PC-3 (cell line): Measurements from ENCODE around the gene MAGEA10. TPM values are rescaled to one million over a fixed set of nuclear protein-coding genes. Genes with fewer than 3 reads are reported as not detected.

ENCODE experiments used
- ATAC-seq: fragments of 200-7000 bp; cut with Tn5 transposase; 2 replicates; pipeline ENCODE4 v1.9.1; 2020; ENCODE audit warnings: mild to moderate bottlenecking, moderate library complexity
- BruUV-seq: library from RNA; stranded (reverse); fragments of 400-500 nt; replicated peaks from 2 replicates; lab custom pipeline; 2021; lab: Mats Ljungman, UMichigan
- CTCF ChIA-PET: fragments of 300-600 bp; sonication (Branson Sonifier 250); formaldehyde crosslinking; loops from one replicate; lab custom pipeline; 2022; ENCODE audit warnings: antibody characterized with exemption; lab: Charles Lee
- POLR2A ChIA-PET: fragments of 300-600 bp; sonication (Branson Sonifier 250); formaldehyde crosslinking; loops from one replicate; lab custom pipeline; 2022; ENCODE audit warnings: antibody characterized with exemption; ENCODE audit not compliant: unreplicated experiment; lab: Charles Lee
- DNase-seq: peaks from one replicate; pipeline ENCODE4 v3.0.0-alpha.2; 2015
- H2AFZ ChIP-seq: fragments of 300-600 bp; sonication (generic); 2 replicates; pipeline ENCODE4 v1.6.0; 2016; ENCODE audit warnings: antibody characterized with exemption, low read length
- H3F3A ChIP-seq: fragments of 300-600 bp; sonication (generic); one replicate; pipeline ENCODE4 v1.6.0; 2017; ENCODE audit warnings: antibody characterized with exemption, low read length, control low read depth, mild to moderate bottlenecking; ENCODE audit not compliant: unreplicated experiment
- H3K27ac ChIP-seq: fragments of 300-600 bp; sonication (generic); 2 replicates; pipeline ENCODE4 v1.5.1; 2016; ENCODE audit warnings: mild to moderate bottlenecking, low read length
- H3K27me3 ChIP-seq: fragments of 300-600 bp; sonication (generic); 2 replicates; pipeline ENCODE4 v1.6.1; 2016; ENCODE audit warnings: low read length, mixed read lengths
- H3K36me3 ChIP-seq: fragments of 300-600 bp; sonication (generic); 2 replicates; pipeline ENCODE4 v1.6.1; 2016; ENCODE audit warnings: low read depth, mixed run types, low read length, mixed read lengths
- H3K4me1 ChIP-seq: fragments of 300-600 bp; sonication (generic); 2 replicates; pipeline ENCODE4 v1.5.1; 2016; ENCODE audit warnings: low read length; ENCODE audit not compliant: insufficient read depth
- H3K4me2 ChIP-seq: fragments of 300-600 bp; sonication (generic); 2 replicates; pipeline ENCODE4 v1.6.0; 2016; ENCODE audit warnings: low read length
- H3K4me3 ChIP-seq: fragments of 300-600 bp; sonication (generic); 2 replicates; pipeline ENCODE4 v1.5.1; 2016; ENCODE audit warnings: mild to moderate bottlenecking, low read length, mixed read lengths
- H3K79me2 ChIP-seq: fragments of 300-600 bp; sonication (generic); 2 replicates; pipeline ENCODE4 v1.6.1; 2017; ENCODE audit warnings: low read length, mixed read lengths
- H3K9ac ChIP-seq: fragments of 300-600 bp; sonication (generic); 2 replicates; pipeline ENCODE4 v1.6.0; 2016; ENCODE audit warnings: mild to moderate bottlenecking, low read length
- H3K9me2 ChIP-seq: fragments of 300-600 bp; sonication (generic); replicated peaks from 2 replicates; pipeline ENCODE4 v1.6.1; 2016; ENCODE audit warnings: mixed run types, low read length, mixed read lengths
- H3K9me3 ChIP-seq: fragments of 300-600 bp; sonication (generic); 2 replicates; pipeline ENCODE4 v1.6.1; 2016; ENCODE audit warnings: low read length, mixed read lengths
- H4K20me1 ChIP-seq: fragments of 300-600 bp; sonication (generic); 2 replicates; pipeline ENCODE4 v1.6.1; 2016; ENCODE audit warnings: low read length, mixed read lengths
- EZH2 ChIP-seq: fragments of 300-600 bp; sonication (generic); IDR thresholded peaks from one replicate; pipeline ENCODE4 v1.6.1; 2017; ENCODE audit warnings: antibody characterized with exemption, mild to moderate bottlenecking, low read length; ENCODE audit not compliant: unreplicated experiment
- EZH2phosphoT487 ChIP-seq: fragments of 300-600 bp; sonication (generic); IDR thresholded peaks from 2 replicates; pipeline ENCODE4 v1.6.1; 2018; ENCODE audit warnings: mild to moderate bottlenecking, antibody characterized with exemption, low read length, borderline replicate concordance
- intact Hi-C: fragments of 100-400 bp; cut with micrococcal nuclease; formaldehyde crosslinking; loops from 2 replicates; pipeline ENCODE4 v1.9.0; 2023
- total RNA-seq: library from RNA; depleted of rRNA; stranded (reverse); fragments of >200 nt; gene quantifications from 2 replicates; pipeline ENCODE4 v1.2.3, GENCODE V29; 2014
- TF ChIP-seq, protein P1 (sequence below): fragments of 300-600 bp; sonication (generic); conservative IDR thresholded peaks from 2 replicates; pipeline ENCODE4 v1.5.1; 2017; ENCODE audit warnings: antibody characterized with exemption, low read depth, mild to moderate bottlenecking, low read length

The MAGEA10 gene
- total RNA-seq, 1 experiment from 2014 or later = not detected

DNA sequence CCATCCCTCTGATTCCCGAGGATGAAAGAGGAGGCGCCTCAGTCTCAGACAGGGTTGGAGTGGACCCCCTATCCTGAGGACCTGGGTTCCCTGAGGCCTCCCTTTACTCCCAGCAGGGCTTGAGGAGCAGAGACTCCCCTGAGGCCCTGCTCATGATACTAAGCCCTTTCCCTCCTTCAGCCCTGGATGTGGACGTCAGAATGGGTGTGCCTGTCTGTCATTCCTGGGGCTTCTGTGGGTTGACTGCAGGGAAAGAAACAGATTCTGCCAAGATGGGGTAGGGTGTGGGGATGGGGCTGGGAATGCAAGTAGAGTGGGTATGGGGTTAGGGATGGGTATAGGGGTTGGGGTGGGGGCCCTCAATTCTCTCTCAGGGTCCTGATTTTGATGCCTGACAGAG is 21.1 kb downstream of the MAGEA10 start:
- Histone ChIP-seq H3K36me3 (no peaks in the 10 kb centered on the region), H4K20me1 (no peaks in the 10 kb centered on the region), H3K79me2 (no peaks in the 10 kb centered on the region), H3K4me3 (no peak overlapping the region), H3K9me3 (no peaks in the 10 kb centered on the region), H3K4me2 (no peak overlapping the region), H3K9ac (no peak overlapping the region), H3K4me1 (no peaks in the 10 kb centered on the region), H2AFZ (no peak overlapping the region), H3F3A (no peaks in the 10 kb centered on the region), H3K27me3 (no peaks in the 10 kb centered on the region), H3K9me2 (no peaks in the 10 kb centered on the region), H3K27ac (no peak overlapping the region)
- ChIA-PET POLR2A (no interaction called here), CTCF (no interaction called here)
- TF ChIP-seq, protein P1, sequence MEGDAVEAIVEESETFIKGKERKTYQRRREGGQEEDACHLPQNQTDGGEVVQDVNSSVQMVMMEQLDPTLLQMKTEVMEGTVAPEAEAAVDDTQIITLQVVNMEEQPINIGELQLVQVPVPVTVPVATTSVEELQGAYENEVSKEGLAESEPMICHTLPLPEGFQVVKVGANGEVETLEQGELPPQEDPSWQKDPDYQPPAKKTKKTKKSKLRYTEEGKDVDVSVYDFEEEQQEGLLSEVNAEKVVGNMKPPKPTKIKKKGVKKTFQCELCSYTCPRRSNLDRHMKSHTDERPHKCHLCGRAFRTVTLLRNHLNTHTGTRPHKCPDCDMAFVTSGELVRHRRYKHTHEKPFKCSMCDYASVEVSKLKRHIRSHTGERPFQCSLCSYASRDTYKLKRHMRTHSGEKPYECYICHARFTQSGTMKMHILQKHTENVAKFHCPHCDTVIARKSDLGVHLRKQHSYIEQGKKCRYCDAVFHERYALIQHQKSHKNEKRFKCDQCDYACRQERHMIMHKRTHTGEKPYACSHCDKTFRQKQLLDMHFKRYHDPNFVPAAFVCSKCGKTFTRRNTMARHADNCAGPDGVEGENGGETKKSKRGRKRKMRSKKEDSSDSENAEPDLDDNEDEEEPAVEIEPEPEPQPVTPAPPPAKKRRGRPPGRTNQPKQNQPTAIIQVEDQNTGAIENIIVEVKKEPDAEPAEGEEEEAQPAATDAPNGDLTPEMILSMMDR = no peak
- TF ChIP-seq EZH2phosphoT487 (no peak), EZH2 (no peak)
- intact Hi-C loops = no loop called here
- no TSS peak for BruUV-seq
- DNase-seq (no peak), ATAC-seq (no peak)

DNA sequence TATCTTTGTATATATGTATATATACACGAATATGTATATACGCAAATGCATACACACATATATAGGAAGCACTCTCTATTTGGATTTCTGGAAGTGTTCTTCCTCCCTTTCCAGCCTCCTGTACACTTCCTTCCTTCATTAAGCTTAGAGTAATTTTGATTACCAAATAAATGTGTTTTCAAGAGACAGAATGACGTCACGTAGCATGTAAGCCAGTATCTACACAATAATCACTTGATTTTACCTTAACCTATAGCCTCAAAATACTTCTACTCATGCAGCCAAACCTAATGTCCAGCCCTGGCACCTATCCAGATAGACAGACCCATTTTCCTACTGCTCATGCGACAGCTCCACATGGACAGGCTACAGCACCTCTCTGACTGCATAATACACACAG is 29.9 kb downstream of the MAGEA10 start:
- ATAC-seq (no peak), DNase-seq (no peak)
- no peaks in the 10 kb centered on the region for H3K36me3 ChIP-seq
- no peaks in the 10 kb centered on the region for H3K79me2 ChIP-seq
- no peaks in the 10 kb centered on the region for H3F3A ChIP-seq
- no peaks in the 10 kb centered on the region for H4K20me1 ChIP-seq
- no peaks in the 10 kb centered on the region for H3K9me3 ChIP-seq
- ChIA-PET POLR2A (no interaction called here), CTCF (no interaction called here)
- H3K4me1 ChIP-seq = no peaks in the 10 kb centered on the region
- no peak overlapping the region for H2AFZ ChIP-seq
- no TSS peak for BruUV-seq
- H3K4me3 ChIP-seq = no peak overlapping the region
- TF ChIP-seq EZH2phosphoT487 (no peak), EZH2 (no peak)
- TF ChIP-seq, protein P1 = no peak
- H3K27ac ChIP-seq = no peak overlapping the region
- no peak overlapping the region for H3K4me2 ChIP-seq
- no peaks in the 10 kb centered on the region for H3K27me3 ChIP-seq
- intact Hi-C loops = no loop called here
- no peak overlapping the region for H3K9ac ChIP-seq
- H3K9me2 ChIP-seq = no peaks in the 10 kb centered on the region

DNA sequence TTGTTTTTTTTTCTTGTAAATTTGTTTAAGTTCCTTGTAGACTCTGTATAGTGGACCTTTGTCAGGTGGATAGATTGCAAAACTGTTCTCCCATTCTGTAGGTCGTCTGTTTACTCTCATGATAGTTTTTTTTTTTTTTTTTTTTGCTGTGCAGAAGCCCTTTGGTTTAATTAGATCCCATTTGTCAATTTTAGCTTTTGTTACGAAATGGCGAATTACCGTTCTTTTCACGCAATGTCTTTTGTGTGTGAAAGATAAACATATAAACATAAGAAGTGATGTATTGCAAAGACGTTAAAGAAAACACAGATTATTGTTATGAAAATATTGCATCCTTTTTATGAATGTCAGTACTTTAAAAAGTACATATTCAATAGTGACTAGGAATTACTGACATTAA is 34.5 kb downstream of the MAGEA10 start:
- Histone ChIP-seq H3F3A (no peaks in the 10 kb centered on the region), H3K27ac (no peak overlapping the region), H3K79me2 (no peaks in the 10 kb centered on the region), H4K20me1 (no peaks in the 10 kb centered on the region), H3K36me3 (no peaks in the 10 kb centered on the region), H3K4me3 (no peak overlapping the region), H3K9me2 (no peaks in the 10 kb centered on the region), H3K9me3 (no peaks in the 10 kb centered on the region), H3K4me1 (no peaks in the 10 kb centered on the region), H3K9ac (no peak overlapping the region), H2AFZ (no peak overlapping the region), H3K27me3 (no peaks in the 10 kb centered on the region), H3K4me2 (no peak overlapping the region)
- ChIA-PET POLR2A (no interaction called here), CTCF (no interaction called here)
- ATAC-seq = no peak
- TF ChIP-seq, protein P1 = no peak
- TF ChIP-seq EZH2phosphoT487 (no peak), EZH2 (no peak)
- no TSS peak for BruUV-seq
- no peak for DNase-seq
- intact Hi-C loops = no loop called here
